HepG2 (cell line): Measurements from ENCODE around the gene CYB5B. TPM values are rescaled to one million over a fixed set of nuclear protein-coding genes. Genes with fewer than 3 reads are reported as not detected.

ENCODE experiments used
- ARID2 ChIP-seq: sonication (generic); formaldehyde crosslinking; IDR thresholded peaks from 2 replicates; pipeline ENCODE4 v1.8.1; 2022; ENCODE audit warnings: mild to moderate bottlenecking, missing genetic modification reagents, borderline replicate concordance
- GLI4 ChIP-seq: sonication (generic); formaldehyde crosslinking; IDR thresholded peaks from 2 replicates; pipeline ENCODE4 v1.5.1; 2020; ENCODE audit warnings: missing genetic modification reagents, mild to moderate bottlenecking, moderate library complexity, borderline replicate concordance
- HMGA1 ChIP-seq: sonication (generic); formaldehyde crosslinking; conservative IDR thresholded peaks from 2 replicates; pipeline ENCODE4 v1.4.0; 2020; ENCODE audit warnings: missing genetic modification reagents
- KAT8 ChIP-seq: IDR thresholded peaks from 2 replicates; pipeline ENCODE4 v1.6.1; 2016; ENCODE audit warnings: missing genetic modification reagents, missing compliant biosample characterization
- MAFK ChIP-seq, 2 experiments: IDR thresholded peaks in 1 of 2; conservative IDR thresholded peaks in 1 of 2; 2 replicates each; pipeline ENCODE4 v1.6.1; 2011; ENCODE audit warnings: improper control_type of control experiment in 2 of 2, low read length in 2 of 2
- PHF21A ChIP-seq: sonication (generic); formaldehyde crosslinking; IDR thresholded peaks from 2 replicates; pipeline ENCODE4 v1.5.0; 2020; ENCODE audit warnings: mild to moderate bottlenecking, missing genetic modification reagents
- SOX13 ChIP-seq, 3 experiments: fragments of 450-650 bp in 1 of 3; sonication (generic) in 1 of 3; formaldehyde crosslinking in 1 of 3; IDR thresholded peaks in 2 of 3; conservative IDR thresholded peaks in 1 of 3; 2 replicates each; pipeline versions ENCODE4 v1.5.0 to v1.6.1; 2016 to 2020; ENCODE audit warnings: antibody characterized with exemption in 1 of 3, mild to moderate bottlenecking in 1 of 3, missing compliant biosample characterization in 1 of 3, missing genetic modification reagents in 1 of 3, moderate library complexity in 1 of 3
- TBX2 ChIP-seq: sonication (generic); formaldehyde crosslinking; IDR thresholded peaks from 2 replicates; pipeline ENCODE4 v1.5.0; 2020; ENCODE audit warnings: missing genetic modification reagents, mild to moderate bottlenecking, borderline replicate concordance
- ZBTB20 ChIP-seq: sonication (generic); formaldehyde crosslinking; IDR thresholded peaks from 2 replicates; pipeline ENCODE4 v1.8.1; 2023; ENCODE audit warnings: missing genetic modification reagents, low read depth, mild to moderate bottlenecking, borderline replicate concordance
- polyA plus RNA-seq, 8 experiments: library from polyadenylated mRNA; depleted of rRNA in 3 of 8; stranded (reverse) in 7 of 8; unstranded in 1 of 8; fragments of >200 nt; fragmentation: Illumina TruSeq in 4 of 8; extraction: Trizol in 4 of 8; gene quantifications; 2 replicates each; pipeline versions ENCODE4 v1.2.1 to v1.2.3, GENCODE V29; 2011 to 2016; ENCODE audit warnings: low read depth in 4 of 8, missing spikeins in 1 of 8, mixed read lengths in 1 of 8; ENCODE audit not compliant: insufficient read depth in 1 of 8
- total RNA-seq, 5 experiments: library from RNA; depleted of rRNA; stranded (reverse); fragments of >200 nt; fragmentation: Illumina TruSeq; extraction: Trizol; gene quantifications; 2 replicates each; pipeline ENCODE4 v1.2.3, GENCODE V29; 2016; ENCODE audit warnings: low read depth in 1 of 5
- TF ChIP-seq, protein P1 (sequence below): sonication (generic); formaldehyde crosslinking; IDR thresholded peaks from 2 replicates; pipeline ENCODE4 v1.4.0; 2020; ENCODE audit warnings: missing genetic modification reagents
- TF ChIP-seq, protein P2 (sequence below): sonication (generic); formaldehyde crosslinking; conservative IDR thresholded peaks from 2 replicates; pipeline ENCODE4 v1.4.0; 2020; ENCODE audit warnings: mild to moderate bottlenecking, missing genetic modification reagents, moderate library complexity
- TF ChIP-seq, protein P3 (sequence below): sonication (generic); formaldehyde crosslinking; IDR thresholded peaks from 2 replicates; pipeline ENCODE4 v1.4.0; 2020; ENCODE audit warnings: low read depth, mild to moderate bottlenecking, missing genetic modification reagents
- TF ChIP-seq, protein P4 (sequence below): IDR thresholded peaks from 2 replicates; pipeline ENCODE4 v1.6.1; 2016; ENCODE audit warnings: mild to moderate bottlenecking

The CYB5B gene
- total and polyA plus RNA-seq, 2 of the 13 experiments (the other 11 are each of a cell fraction or from before 2014, with no cell fraction given): 234 to 432 TPM

DNA sequence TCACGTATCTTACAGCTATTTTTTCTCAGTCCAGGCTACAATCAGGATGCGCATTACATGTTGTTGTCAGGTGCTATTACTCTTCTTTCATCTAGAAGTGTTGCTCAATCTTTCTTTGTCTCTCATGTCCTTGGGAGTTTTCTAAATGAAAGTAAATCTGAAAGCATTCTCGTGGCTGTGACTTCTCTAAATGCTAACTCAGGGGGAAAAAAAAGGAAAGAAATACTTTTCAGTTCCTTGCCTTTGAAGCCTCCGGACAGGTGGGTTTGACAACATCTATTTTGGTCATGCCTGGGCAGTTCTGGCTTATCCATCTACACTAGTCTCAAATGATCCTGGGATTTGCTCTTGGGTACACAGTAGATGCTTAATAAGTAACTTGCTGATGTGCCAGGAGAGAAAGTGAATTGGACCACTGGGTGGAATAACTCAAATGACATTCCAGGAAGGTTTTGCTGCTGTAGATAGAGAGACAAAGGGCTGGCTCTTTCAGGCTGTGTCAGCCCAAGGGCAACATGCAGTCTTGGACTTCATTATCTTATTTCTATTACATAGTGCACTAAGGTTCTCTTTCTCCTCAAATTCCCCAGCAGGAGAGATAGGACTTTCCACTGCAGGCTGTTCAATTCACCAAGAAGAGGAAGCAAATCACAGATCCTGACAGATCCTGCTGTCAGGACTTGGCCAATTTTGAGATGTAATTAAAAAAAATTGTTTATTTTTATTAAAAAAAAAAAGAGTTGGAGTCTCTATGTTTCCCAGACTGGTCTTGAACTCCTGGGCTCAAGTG lies 77.7 kb downstream of the CYB5B start (continued):
- peak; percentile 50; the same call in 1 of the 2 replicates for TF ChIP-seq GLI4
- peak; percentile 37 for TF ChIP-seq SOX13 (IDR thresholded peaks at IDR 0.05)
- TF ChIP-seq SOX13 (CRISPR knock-in tag; conservative IDR thresholded peaks at IDR 0.05 in 1 of 2, IDR thresholded peaks at IDR 0.05 in 1 of 2): peak in 1 of 2 experiments; percentile 89; a peak in 2 of 4 replicates
- TF ChIP-seq, protein P1, sequence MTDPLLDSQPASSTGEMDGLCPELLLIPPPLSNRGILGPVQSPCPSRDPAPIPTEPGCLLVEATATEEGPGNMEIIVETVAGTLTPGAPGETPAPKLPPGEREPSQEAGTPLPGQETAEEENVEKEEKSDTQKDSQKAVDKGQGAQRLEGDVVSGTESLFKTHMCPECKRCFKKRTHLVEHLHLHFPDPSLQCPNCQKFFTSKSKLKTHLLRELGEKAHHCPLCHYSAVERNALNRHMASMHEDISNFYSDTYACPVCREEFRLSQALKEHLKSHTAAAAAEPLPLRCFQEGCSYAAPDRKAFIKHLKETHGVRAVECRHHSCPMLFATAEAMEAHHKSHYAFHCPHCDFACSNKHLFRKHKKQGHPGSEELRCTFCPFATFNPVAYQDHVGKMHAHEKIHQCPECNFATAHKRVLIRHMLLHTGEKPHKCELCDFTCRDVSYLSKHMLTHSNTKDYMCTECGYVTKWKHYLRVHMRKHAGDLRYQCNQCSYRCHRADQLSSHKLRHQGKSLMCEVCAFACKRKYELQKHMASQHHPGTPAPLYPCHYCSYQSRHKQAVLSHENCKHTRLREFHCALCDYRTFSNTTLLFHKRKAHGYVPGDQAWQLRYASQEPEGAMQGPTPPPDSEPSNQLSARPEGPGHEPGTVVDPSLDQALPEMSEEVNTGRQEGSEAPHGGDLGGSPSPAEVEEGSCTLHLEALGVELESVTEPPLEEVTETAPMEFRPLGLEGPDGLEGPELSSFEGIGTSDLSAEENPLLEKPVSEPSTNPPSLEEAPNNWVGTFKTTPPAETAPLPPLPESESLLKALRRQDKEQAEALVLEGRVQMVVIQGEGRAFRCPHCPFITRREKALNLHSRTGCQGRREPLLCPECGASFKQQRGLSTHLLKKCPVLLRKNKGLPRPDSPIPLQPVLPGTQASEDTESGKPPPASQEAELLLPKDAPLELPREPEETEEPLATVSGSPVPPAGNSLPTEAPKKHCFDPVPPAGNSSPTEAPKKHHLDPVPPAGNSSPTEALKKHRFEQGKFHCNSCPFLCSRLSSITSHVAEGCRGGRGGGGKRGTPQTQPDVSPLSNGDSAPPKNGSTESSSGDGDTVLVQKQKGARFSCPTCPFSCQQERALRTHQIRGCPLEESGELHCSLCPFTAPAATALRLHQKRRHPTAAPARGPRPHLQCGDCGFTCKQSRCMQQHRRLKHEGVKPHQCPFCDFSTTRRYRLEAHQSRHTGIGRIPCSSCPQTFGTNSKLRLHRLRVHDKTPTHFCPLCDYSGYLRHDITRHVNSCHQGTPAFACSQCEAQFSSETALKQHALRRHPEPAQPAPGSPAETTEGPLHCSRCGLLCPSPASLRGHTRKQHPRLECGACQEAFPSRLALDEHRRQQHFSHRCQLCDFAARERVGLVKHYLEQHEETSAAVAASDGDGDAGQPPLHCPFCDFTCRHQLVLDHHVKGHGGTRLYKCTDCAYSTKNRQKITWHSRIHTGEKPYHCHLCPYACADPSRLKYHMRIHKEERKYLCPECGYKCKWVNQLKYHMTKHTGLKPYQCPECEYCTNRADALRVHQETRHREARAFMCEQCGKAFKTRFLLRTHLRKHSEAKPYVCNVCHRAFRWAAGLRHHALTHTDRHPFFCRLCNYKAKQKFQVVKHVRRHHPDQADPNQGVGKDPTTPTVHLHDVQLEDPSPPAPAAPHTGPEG (CRISPR knock-in tag): no peak
- TF ChIP-seq MAFK (conservative IDR thresholded peaks at IDR 0.05 in 1 of 2, IDR thresholded peaks at IDR 0.05 in 1 of 2; ENCODE audit: low read length in 2 of 2): peak; percentile 30 to 49; a peak in 2 of 4 replicates
- TF ChIP-seq, protein P2, sequence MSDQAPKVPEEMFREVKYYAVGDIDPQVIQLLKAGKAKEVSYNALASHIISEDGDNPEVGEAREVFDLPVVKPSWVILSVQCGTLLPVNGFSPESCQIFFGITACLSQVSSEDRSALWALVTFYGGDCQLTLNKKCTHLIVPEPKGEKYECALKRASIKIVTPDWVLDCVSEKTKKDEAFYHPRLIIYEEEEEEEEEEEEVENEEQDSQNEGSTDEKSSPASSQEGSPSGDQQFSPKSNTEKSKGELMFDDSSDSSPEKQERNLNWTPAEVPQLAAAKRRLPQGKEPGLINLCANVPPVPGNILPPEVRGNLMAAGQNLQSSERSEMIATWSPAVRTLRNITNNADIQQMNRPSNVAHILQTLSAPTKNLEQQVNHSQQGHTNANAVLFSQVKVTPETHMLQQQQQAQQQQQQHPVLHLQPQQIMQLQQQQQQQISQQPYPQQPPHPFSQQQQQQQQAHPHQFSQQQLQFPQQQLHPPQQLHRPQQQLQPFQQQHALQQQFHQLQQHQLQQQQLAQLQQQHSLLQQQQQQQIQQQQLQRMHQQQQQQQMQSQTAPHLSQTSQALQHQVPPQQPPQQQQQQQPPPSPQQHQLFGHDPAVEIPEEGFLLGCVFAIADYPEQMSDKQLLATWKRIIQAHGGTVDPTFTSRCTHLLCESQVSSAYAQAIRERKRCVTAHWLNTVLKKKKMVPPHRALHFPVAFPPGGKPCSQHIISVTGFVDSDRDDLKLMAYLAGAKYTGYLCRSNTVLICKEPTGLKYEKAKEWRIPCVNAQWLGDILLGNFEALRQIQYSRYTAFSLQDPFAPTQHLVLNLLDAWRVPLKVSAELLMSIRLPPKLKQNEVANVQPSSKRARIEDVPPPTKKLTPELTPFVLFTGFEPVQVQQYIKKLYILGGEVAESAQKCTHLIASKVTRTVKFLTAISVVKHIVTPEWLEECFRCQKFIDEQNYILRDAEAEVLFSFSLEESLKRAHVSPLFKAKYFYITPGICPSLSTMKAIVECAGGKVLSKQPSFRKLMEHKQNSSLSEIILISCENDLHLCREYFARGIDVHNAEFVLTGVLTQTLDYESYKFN: peak; percentile 57
- no peak for TF ChIP-seq ARID2 (CRISPR knock-in tag)
- TF ChIP-seq, protein P3, sequence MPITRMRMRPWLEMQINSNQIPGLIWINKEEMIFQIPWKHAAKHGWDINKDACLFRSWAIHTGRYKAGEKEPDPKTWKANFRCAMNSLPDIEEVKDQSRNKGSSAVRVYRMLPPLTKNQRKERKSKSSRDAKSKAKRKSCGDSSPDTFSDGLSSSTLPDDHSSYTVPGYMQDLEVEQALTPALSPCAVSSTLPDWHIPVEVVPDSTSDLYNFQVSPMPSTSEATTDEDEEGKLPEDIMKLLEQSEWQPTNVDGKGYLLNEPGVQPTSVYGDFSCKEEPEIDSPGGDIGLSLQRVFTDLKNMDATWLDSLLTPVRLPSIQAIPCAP (CRISPR knock-in tag): no peak
- peak; percentile 57; the same call in 1 of the 2 replicates for TF ChIP-seq TBX2 (CRISPR knock-in tag)
- TF ChIP-seq KAT8 (CRISPR knock-in tag): peak; percentile 71
- 0 out of 2 replicates have a peak, but pooled peaks have one; percentile 75 for TF ChIP-seq ZBTB20 (CRISPR knock-in tag)
- no peak for TF ChIP-seq HMGA1
- peak; percentile 79 for TF ChIP-seq PHF21A
- TF ChIP-seq, protein P4, sequence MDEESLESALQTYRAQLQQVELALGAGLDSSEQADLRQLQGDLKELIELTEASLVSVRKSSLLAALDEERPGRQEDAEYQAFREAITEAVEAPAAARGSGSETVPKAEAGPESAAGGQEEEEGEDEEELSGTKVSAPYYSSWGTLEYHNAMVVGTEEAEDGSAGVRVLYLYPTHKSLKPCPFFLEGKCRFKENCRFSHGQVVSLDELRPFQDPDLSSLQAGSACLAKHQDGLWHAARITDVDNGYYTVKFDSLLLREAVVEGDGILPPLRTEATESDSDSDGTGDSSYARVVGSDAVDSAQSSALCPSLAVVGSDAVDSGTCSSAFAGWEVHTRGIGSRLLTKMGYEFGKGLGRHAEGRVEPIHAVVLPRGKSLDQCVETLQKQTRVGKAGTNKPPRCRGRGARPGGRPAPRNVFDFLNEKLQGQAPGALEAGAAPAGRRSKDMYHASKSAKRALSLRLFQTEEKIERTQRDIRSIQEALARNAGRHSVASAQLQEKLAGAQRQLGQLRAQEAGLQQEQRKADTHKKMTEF (CRISPR knock-in tag): peak; percentile 41; the same call in 1 of the 2 replicates
